WTC11 (cell line): Measurements from ENCODE around the gene CDKN1C. TPM values are rescaled to one million over a fixed set of nuclear protein-coding genes. Genes with fewer than 3 reads are reported as not detected.

Source experiments
- ATAC-seq: fragments of 200-7000 bp; cut with Tn5 transposase; 2 replicates; pipeline ENCODE4 v1.10.0; 2021; ENCODE audit warnings: mild to moderate bottlenecking, moderate library complexity
- CTCF ChIA-PET: fragments of 300-600 bp; sonication (Branson Sonifier 250); formaldehyde crosslinking; loops from one replicate; lab custom pipeline; 2021; ENCODE audit warnings: antibody characterized with exemption; lab: Charles Lee
- POLR2A ChIA-PET: fragments of 350-600 bp; sonication (Branson Sonifier 250); formaldehyde crosslinking; loops from one replicate; lab custom pipeline; 2021; ENCODE audit warnings: antibody characterized with exemption; lab: Charles Lee
- DNase-seq: peaks from one replicate; pipeline ENCODE4 v3.0.0; 2021; ENCODE audit warnings: low spot score
- H3K27ac Mint-ChIP-seq: 2 replicates; pipeline ENCODE4 v1.8.0; 2021; ENCODE audit warnings: mixed read lengths
- H3K27me3 Mint-ChIP-seq: 2 replicates; pipeline ENCODE4 v1.8.0; 2021; ENCODE audit warnings: low read depth, mild to moderate bottlenecking, moderate library complexity, mixed read lengths
- H3K36me3 Mint-ChIP-seq: 2 replicates; pipeline ENCODE4 v1.8.0; 2021; ENCODE audit warnings: mixed read lengths
- H3K4me1 Mint-ChIP-seq: 2 replicates; pipeline ENCODE4 v1.8.0; 2022; ENCODE audit warnings: mixed read lengths
- H3K4me3 Mint-ChIP-seq: 2 replicates; pipeline ENCODE4 v1.8.0; 2021; ENCODE audit warnings: mild to moderate bottlenecking, moderate library complexity, mixed read lengths
- H3K9me3 Mint-ChIP-seq: 2 replicates; pipeline ENCODE4 v1.8.0; 2021; ENCODE audit warnings: mixed read lengths
- ATF3 ChIP-seq: sonication (generic); formaldehyde crosslinking; conservative IDR thresholded peaks from 2 replicates; pipeline ENCODE4 v1.8.1; 2022; ENCODE audit warnings: mild to moderate bottlenecking, missing genetic modification reagents
- E2F4 ChIP-seq: sonication (generic); formaldehyde crosslinking; IDR thresholded peaks from 2 replicates; pipeline ENCODE4 v1.8.1; 2022; ENCODE audit warnings: low read depth, mild to moderate bottlenecking, moderate library complexity, missing genetic modification reagents, borderline replicate concordance
- ELF4 ChIP-seq: sonication (generic); formaldehyde crosslinking; IDR thresholded peaks from 2 replicates; pipeline ENCODE4 v1.8.1; 2022; ENCODE audit warnings: low read depth, mild to moderate bottlenecking, moderate library complexity, missing genetic modification reagents
- ETV6 ChIP-seq: sonication (generic); formaldehyde crosslinking; IDR thresholded peaks from 2 replicates; pipeline ENCODE4 v1.8.1; 2022; ENCODE audit warnings: mild to moderate bottlenecking, missing genetic modification reagents
- GRHL2 ChIP-seq: fragments of 250-450 bp; sonication (Bioruptor Pico); IDR thresholded peaks from 2 replicates; pipeline ENCODE4 v1.8.0; 2022; ENCODE audit warnings: mild to moderate bottlenecking, moderate library complexity; ENCODE audit not compliant: insufficient replicate concordance, severe bottlenecking
- GTF2I ChIP-seq: fragments of 250-450 bp; sonication (Bioruptor Pico); conservative IDR thresholded peaks from 2 replicates; pipeline ENCODE4 v1.4.0; 2021; ENCODE audit warnings: mild to moderate bottlenecking
- IRF2 ChIP-seq: sonication (generic); formaldehyde crosslinking; IDR thresholded peaks from 2 replicates; pipeline ENCODE4 v1.8.0; 2022; ENCODE audit warnings: low read depth, missing genetic modification reagents, borderline replicate concordance
- MXD4 ChIP-seq: fragments of 250-450 bp; sonication (Bioruptor Pico); IDR thresholded peaks from 2 replicates; pipeline ENCODE4 v1.8.0; 2021; ENCODE audit warnings: mild to moderate bottlenecking, moderate library complexity, borderline replicate concordance
- NFE2L1 ChIP-seq: sonication (generic); formaldehyde crosslinking; IDR thresholded peaks from 2 replicates; pipeline ENCODE4 v1.8.1; 2023; ENCODE audit warnings: missing genetic modification reagents
- NR3C1 ChIP-seq: sonication (generic); formaldehyde crosslinking; conservative IDR thresholded peaks from 2 replicates; pipeline ENCODE4 v1.8.1; 2023; ENCODE audit warnings: low read depth, mild to moderate bottlenecking, missing genetic modification reagents
- PRRX2 ChIP-seq: fragments of 250-450 bp; sonication (Bioruptor Pico); IDR thresholded peaks from 2 replicates; pipeline ENCODE4 v1.8.0; 2021; ENCODE audit warnings: mild to moderate bottlenecking
- SMAD4 ChIP-seq: sonication (generic); formaldehyde crosslinking; IDR thresholded peaks from 2 replicates; pipeline ENCODE4 v1.8.0; 2022; ENCODE audit warnings: mild to moderate bottlenecking, missing genetic modification reagents
- STAT6 ChIP-seq: sonication (generic); formaldehyde crosslinking; conservative IDR thresholded peaks from 2 replicates; pipeline ENCODE4 v1.8.1; 2023; ENCODE audit warnings: mild to moderate bottlenecking, low read depth, missing genetic modification reagents, moderate library complexity
- USF2 ChIP-seq: sonication (generic); formaldehyde crosslinking; IDR thresholded peaks from 2 replicates; pipeline ENCODE4 v1.8.1; 2023; ENCODE audit warnings: mild to moderate bottlenecking, missing genetic modification reagents, moderate library complexity
- ZNF219 ChIP-seq: sonication (generic); formaldehyde crosslinking; IDR thresholded peaks from 2 replicates; pipeline ENCODE4 v1.8.0; 2023; ENCODE audit warnings: missing genetic modification reagents, mild to moderate bottlenecking, borderline replicate concordance
- ZNF263 ChIP-seq: sonication (generic); formaldehyde crosslinking; IDR thresholded peaks from 2 replicates; pipeline ENCODE4 v1.8.1; 2022; ENCODE audit warnings: low read depth, mild to moderate bottlenecking, moderate library complexity, missing genetic modification reagents
- ZNF317 ChIP-seq: sonication (generic); formaldehyde crosslinking; IDR thresholded peaks from 2 replicates; pipeline ENCODE4 v1.8.1; 2023; ENCODE audit warnings: low read depth, mild to moderate bottlenecking, moderate library complexity, missing genetic modification reagents, borderline replicate concordance
- ZNF512 ChIP-seq: sonication (generic); formaldehyde crosslinking; IDR thresholded peaks from 2 replicates; pipeline ENCODE4 v1.8.1; 2022; ENCODE audit warnings: missing genetic modification reagents, borderline replicate concordance
- total RNA-seq: library from RNA; stranded (reverse); gene quantifications from 3 replicates; pipeline ENCODE4 v1.2.3, GENCODE V29; 2021
- TF ChIP-seq, protein P1 (sequence below): fragments of 250-450 bp; sonication (Bioruptor Pico); IDR thresholded peaks from 2 replicates; pipeline ENCODE4 v1.9.0; 2021; ENCODE audit warnings: mild to moderate bottlenecking
- TF ChIP-seq, protein P2 (sequence below): fragments of 250-450 bp; sonication (Bioruptor Pico); IDR thresholded peaks from 2 replicates; pipeline ENCODE4 v1.8.0; 2021; ENCODE audit warnings: mild to moderate bottlenecking

Gene CDKN1C
- total RNA-seq, 1 experiment from 2014 or later, result 25.0 TPM

- TF ChIP-seq STAT6 (CRISPR knock-in tag), result no peak
- TF ChIP-seq SMAD4 (CRISPR knock-in tag), result no peak
- no peak for TF ChIP-seq ZNF317 (CRISPR knock-in tag)
- no peak for TF ChIP-seq ATF3 (CRISPR knock-in tag)
- no peak for TF ChIP-seq NR3C1 (CRISPR knock-in tag)
- no peak for TF ChIP-seq IRF2 (CRISPR knock-in tag)
- TF ChIP-seq NFE2L1, result no peak
- TF ChIP-seq ZNF263 (CRISPR knock-in tag), result no peak
- no peak for TF ChIP-seq GTF2I (CRISPR knock-in tag)
- ATAC-seq (no peak), DNase-seq (no peak)
- Mint-ChIP-seq H3K4me1 (peaks cover 7% of the 10 kb centered on the region), H3K27me3 (peaks cover 39% of the 10 kb centered on the region), H3K4me3 (no peak overlapping the region), H3K9me3 (peaks cover 3% of the 10 kb centered on the region), H3K36me3 (peaks cover 6% of the 10 kb centered on the region), H3K27ac (no peak overlapping the region)
- CTCF ChIA-PET, result interaction anchor here (0.7 to 3.4 kb wide), 7 partner anchors 9 to 399 kb away, joined by 3 to 68 read pairs (median 13); no protein-coding TSS in a partner anchor
- POLR2A ChIA-PET, result no interaction called here
Measured at GRCh38 chr11:2931771-2932738, 46.5 kb upstream of the CDKN1C start.

DNA sequence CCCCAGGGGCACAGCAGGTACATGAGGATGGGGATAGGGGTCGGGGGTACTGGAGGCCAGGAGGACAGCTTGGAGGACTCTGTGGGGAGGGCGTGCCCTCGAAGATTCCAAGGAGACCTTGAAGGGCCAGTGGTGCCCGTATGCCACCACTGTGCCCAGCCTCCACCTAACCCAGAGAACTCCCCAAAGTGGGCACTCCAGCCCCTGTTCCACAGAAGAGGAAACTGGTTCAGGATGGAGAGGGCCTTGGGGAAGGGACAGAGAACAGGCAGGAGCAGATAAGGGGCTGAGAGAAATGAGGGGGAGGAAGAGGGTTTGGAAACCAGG, 45.8 kb upstream of the CDKN1C start:
- Mint-ChIP-seq H3K4me1 (peaks cover 7% of the 10 kb centered on the region), H3K36me3 (0 out of 2 replicates have a peak, but pooled peaks cover 3% of the 10 kb centered on the region), H3K4me3 (no peak overlapping the region), H3K27me3 (peaks cover 40% of the 10 kb centered on the region), H3K27ac (no peak overlapping the region), H3K9me3 (no peaks in the 10 kb centered on the region)
- ChIA-PET CTCF (interaction anchor here (0.7 to 3.4 kb wide), 5 partner anchors 10 to 160 kb away, joined by 3 to 68 read pairs (median 16); no protein-coding TSS in a partner anchor), POLR2A (no interaction called here)
- no peak for DNase-seq
- ATAC-seq, result no peak
- TF ChIP-seq E2F4 (CRISPR knock-in tag), result no peak
- TF ChIP-seq MXD4, result no peak
- TF ChIP-seq ZNF317 (CRISPR knock-in tag), result no peak
- no peak for TF ChIP-seq USF2 (CRISPR knock-in tag)
- no peak for TF ChIP-seq GRHL2 (CRISPR knock-in tag)
- no peak for TF ChIP-seq ZNF219 (CRISPR knock-in tag)
- TF ChIP-seq ETV6 (CRISPR knock-in tag), result no peak
- TF ChIP-seq, protein P1, sequence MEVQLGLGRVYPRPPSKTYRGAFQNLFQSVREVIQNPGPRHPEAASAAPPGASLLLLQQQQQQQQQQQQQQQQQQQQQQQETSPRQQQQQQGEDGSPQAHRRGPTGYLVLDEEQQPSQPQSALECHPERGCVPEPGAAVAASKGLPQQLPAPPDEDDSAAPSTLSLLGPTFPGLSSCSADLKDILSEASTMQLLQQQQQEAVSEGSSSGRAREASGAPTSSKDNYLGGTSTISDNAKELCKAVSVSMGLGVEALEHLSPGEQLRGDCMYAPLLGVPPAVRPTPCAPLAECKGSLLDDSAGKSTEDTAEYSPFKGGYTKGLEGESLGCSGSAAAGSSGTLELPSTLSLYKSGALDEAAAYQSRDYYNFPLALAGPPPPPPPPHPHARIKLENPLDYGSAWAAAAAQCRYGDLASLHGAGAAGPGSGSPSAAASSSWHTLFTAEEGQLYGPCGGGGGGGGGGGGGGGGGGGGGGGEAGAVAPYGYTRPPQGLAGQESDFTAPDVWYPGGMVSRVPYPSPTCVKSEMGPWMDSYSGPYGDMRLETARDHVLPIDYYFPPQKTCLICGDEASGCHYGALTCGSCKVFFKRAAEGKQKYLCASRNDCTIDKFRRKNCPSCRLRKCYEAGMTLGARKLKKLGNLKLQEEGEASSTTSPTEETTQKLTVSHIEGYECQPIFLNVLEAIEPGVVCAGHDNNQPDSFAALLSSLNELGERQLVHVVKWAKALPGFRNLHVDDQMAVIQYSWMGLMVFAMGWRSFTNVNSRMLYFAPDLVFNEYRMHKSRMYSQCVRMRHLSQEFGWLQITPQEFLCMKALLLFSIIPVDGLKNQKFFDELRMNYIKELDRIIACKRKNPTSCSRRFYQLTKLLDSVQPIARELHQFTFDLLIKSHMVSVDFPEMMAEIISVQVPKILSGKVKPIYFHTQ, result no peak
- no peak for TF ChIP-seq ZNF512 (CRISPR knock-in tag)
- no peak for TF ChIP-seq PRRX2 (CRISPR knock-in tag)
- TF ChIP-seq ELF4 (CRISPR knock-in tag), result no peak
- TF ChIP-seq, protein P2, sequence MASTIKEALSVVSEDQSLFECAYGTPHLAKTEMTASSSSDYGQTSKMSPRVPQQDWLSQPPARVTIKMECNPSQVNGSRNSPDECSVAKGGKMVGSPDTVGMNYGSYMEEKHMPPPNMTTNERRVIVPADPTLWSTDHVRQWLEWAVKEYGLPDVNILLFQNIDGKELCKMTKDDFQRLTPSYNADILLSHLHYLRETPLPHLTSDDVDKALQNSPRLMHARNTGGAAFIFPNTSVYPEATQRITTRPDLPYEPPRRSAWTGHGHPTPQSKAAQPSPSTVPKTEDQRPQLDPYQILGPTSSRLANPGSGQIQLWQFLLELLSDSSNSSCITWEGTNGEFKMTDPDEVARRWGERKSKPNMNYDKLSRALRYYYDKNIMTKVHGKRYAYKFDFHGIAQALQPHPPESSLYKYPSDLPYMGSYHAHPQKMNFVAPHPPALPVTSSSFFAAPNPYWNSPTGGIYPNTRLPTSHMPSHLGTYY, result no peak
